ENCODE data around the gene IL18RAP. TPM values are rescaled to one million over a fixed set of nuclear protein-coding genes. Genes with fewer than 3 reads are reported as not detected.

IL18RAP gene, protein sequence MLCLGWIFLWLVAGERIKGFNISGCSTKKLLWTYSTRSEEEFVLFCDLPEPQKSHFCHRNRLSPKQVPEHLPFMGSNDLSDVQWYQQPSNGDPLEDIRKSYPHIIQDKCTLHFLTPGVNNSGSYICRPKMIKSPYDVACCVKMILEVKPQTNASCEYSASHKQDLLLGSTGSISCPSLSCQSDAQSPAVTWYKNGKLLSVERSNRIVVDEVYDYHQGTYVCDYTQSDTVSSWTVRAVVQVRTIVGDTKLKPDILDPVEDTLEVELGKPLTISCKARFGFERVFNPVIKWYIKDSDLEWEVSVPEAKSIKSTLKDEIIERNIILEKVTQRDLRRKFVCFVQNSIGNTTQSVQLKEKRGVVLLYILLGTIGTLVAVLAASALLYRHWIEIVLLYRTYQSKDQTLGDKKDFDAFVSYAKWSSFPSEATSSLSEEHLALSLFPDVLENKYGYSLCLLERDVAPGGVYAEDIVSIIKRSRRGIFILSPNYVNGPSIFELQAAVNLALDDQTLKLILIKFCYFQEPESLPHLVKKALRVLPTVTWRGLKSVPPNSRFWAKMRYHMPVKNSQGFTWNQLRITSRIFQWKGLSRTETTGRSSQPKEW
- not detected in 2 replicates for total RNA-seq

DNA sequence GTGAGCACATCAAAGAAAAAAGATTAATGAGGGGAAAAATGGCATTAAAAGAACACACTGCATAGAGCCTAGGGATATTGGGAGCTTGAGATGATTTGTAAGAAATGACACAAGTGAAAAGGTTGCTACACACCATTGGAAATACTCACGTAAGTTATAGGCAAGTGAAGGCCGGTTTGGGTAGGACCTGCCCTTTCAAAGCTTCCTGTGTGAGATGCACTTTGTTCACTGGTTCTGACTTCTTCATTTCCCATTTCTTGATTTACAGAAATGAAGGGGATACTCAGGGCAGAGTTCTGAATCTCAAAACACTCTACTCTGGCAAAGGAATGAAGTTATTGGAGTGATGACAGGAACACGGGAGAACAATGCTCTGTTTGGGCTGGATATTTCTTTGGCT, at the start of gene IL18RAP:
TSS of gene IL18RAP (plus strand) at position 251 of the 400 bp plus-strand sequence. CDS start at position 369, 118 bp downstream.

DNA sequence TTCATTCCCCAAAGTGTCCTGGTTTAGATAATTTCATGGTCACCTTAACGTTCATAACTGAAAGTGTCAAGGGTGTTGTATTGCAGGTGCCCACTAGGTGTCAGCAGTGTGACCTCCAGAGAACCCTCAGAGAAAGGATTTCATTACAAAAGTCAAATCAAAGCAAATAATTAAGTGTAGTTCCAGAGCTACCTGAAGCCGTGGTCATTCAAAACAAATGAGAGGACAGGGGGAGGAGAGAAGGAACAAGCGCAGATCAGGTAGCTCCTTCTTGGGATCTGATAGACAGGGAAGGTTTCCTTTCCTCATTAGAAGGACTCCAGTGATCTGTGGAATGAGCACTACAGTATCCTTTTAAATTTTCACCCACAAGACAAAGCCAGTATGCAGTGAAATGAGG, 50.1 kb downstream of the IL18RAP start, which contains the start of gene SLC9A4:
TSS of gene SLC9A4 (plus strand) at position 207 of the 400 bp plus-strand sequence. CDS start 534 bp downstream, outside the sequence.

Other genes starting within 250 kb of the IL18RAP start
- 0.56 TPM in 1 of 2 replicates, not detected in the other for gene IL1RL2, start 236.1 kb upstream of the IL18RAP start, total RNA-seq
- gene IL1RL1, start 111.6 kb upstream of the IL18RAP start, total RNA-seq: 18.4 and 89.9 TPM in 2 replicates
- gene IL18R1, start 67.4 kb upstream of the IL18RAP start, total RNA-seq: 2.5 and 3.7 TPM in 2 replicates
- not detected in 2 replicates for gene SLC9A4, start 50.1 kb downstream of the IL18RAP start, total RNA-seq
- under 0.01 TPM in 2 replicates for gene SLC9A2, start 196.4 kb downstream of the IL18RAP start, total RNA-seq